T-helper 1 cell treated with Interleukin-12 subunit alpha and Interleukin-12 subunit beta and Interleukin-4 antibody, amounts not matched to agents 30 ng/mL and 1 ng/mL, for 36 hours (primary cell): ENCODE results near the gene TDRD1. TPM values are rescaled to one million over a fixed set of nuclear protein-coding genes. Genes with fewer than 3 reads are reported as not detected.

ENCODE experiments used
- intact Hi-C: fragments of 100-400 bp; cut with micrococcal nuclease; formaldehyde crosslinking; loops from one replicate; pipeline ENCODE4 v1.15.1; 2024
- total RNA-seq: library from RNA; stranded (reverse); gene quantifications from 2 replicates; pipeline ENCODE4 v1.2.3, GENCODE V29; 2022

TDRD1 gene
- total RNA-seq, 1 donor from 2014 or later = 0.10 TPM

DNA sequence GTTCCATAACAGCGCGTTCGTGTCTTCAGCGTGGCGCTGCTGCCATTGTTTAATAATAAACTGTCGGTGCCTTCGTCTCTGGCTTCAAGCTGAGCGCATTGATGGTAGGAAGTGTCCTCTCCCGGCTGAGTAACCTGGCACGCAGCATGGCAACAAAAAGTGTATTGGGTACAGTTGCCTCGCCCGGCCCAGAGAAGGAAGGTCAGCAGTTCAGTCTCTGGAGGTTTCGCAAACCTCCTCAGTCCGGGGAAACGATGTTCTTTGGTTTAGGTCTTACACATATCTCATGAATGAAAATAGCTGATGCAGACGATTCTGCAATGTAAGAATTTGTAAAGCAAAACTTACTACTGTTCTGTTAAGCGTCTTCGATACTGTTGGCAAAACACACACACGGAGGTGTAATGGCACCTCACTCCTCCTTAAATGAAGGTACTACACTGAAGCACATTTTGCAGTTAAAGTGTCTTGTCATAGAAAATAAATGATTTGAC is 4.4 kb upstream of the TDRD1 start:
- intact Hi-C loops = loop anchor here (1.0 to 5.0 kb wide), 12 partner anchors 92 to 1990 kb away; partner anchors contain the start of genes CASP7, DCLRE1A, FHIP2A and NHLRC2

- intact Hi-C loops = loop anchor here (2.0 kb wide), 3 partner anchors 93 to 1991 kb away; no protein-coding TSS in a partner anchor
These were observed 3.5 kb upstream of the TDRD1 start for GRCh38 chr10:114175667-114176066.

DNA sequence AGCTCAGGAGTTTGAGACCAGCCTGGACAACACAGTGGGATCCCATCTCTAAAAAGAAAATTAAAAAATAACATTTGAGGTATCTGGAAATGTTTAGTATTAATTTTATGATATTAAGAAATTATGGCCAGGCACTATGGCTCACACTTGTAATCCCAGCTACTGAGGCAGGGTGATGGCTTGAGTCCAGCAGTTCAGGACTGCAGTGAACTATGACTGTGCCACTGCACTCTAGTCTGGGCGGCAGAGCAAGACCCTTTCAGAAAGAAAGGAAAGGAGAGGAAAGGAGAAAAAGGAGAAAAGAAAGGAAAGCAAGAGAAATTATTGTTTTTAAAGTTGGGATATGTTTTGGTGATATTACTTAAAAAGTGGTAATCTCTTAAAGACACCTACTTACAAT is 2.6 kb upstream of the TDRD1 start:
- intact Hi-C loops = no loop called here

- intact Hi-C loops = no loop called here
These were observed 594 bp downstream of the TDRD1 start for GRCh38 chr10:114179747-114180146.

DNA sequence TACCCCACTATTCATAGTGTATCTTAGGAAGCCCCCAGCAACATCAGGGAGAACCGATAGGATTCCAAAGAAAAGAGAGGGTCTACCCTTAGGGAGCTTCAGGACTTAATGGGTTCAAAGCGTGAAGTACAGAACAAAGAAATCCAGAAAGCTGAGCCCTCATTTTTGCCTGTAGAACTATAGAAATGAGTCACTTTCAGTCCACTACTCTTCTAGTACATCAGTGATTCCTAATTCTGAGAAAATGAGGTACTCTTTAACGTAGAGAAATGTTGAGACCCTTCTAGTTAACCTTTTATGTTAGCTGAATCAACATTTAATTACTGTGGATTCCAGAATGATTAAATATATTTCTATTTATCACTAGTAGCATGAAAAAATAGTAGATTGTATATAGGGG is 1.8 kb downstream of the TDRD1 start:
- intact Hi-C loops = no loop called here

- intact Hi-C loops = no loop called here
These were observed 2.8 kb downstream of the TDRD1 start for GRCh38 chr10:114181971-114182370.

GRCh38 chr10:114183563-114183962 is 4.4 kb downstream of the TDRD1 start:
- intact Hi-C loops = no loop called here

DNA sequence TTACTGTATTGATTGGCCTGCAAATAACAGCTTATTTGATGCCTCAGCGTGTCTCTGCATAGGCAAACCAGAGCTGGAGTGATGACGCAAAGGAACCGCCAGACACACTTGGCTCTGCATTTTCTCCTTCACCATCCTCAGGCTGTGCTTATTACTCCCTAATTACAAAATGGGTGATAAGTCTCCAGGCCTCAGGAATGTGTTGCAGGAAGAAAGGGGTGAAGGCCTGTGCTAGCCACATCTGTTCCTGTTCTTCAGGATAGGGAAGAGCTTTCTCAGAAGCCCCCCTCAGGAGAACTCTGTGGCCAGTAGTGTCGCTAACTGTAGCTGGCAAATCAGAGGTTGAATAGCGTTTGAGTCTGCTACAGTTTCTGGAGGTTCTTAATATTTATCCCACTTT is 5.1 kb downstream of the TDRD1 start:
- intact Hi-C loops = no loop called here

DNA sequence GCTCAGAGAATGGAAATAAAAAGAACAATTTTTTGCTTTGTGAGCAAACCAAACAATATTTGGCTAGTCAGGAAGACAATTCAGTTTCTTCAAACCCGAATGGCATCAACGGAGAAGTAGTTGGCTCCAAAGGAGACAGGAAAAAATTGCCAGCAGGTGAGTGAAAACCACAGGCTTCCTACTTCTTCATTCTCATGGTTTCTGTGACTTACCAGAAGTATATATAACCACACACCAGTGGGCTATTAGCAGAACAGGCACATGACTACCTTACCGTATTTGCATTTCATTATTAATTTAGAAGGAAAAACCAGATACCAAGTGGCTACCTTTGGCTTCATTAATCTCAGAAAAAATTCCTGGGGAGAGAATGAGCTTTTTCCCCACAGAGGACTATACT is 8.8 kb downstream of the TDRD1 start:
- intact Hi-C loops = no loop called here

DNA sequence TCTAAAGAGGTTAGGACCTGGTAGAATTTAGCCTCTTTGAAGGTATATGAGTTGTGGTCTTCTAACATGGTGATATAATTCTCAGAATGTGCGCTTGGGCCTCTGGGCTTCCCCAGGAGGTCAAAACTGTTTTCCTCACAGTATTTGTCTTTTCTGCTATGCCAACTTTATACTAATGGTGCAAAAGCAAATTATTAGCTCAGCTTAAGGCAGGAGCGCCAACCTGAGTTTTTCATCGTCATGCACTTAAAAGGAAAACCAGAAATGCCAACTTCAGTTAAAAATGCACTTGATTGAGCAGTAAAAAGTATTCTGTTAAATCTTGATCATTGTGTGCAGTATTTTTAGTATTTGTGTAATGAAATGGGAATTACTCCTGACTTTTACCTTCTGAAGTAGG is 9.7 kb downstream of the TDRD1 start:
- intact Hi-C loops = no loop called here

GRCh38 chr10:114189700-114190099 is 10.5 kb downstream of the TDRD1 start:
- intact Hi-C loops = no loop called here

GRCh38 chr10:114195079-114195478 is 15.9 kb downstream of the TDRD1 start:
- intact Hi-C loops = no loop called here

GRCh38 chr10:114199239-114199638 is 20.1 kb downstream of the TDRD1 start:
- intact Hi-C loops = no loop called here

- intact Hi-C loops = no loop called here
These were observed 23.7 kb downstream of the TDRD1 start for GRCh38 chr10:114202812-114203211.

DNA sequence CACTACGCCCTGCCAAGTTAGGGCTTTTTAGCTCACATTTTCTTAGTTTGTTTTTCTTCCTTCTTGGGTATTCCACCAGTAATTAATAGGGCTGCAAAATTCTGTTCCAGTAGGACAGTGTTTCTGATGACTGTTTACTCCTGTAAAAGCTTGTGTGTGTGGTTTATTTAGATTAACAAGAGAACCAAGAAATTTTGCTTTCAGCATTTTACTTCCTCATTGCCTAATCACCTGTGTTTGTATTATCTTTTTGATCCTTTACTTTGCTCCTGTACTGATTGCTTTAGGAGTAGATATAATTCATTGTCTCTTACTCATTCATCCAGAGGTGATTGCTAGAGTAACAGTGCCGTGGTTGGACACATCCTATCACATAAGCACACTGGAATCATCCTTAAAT is 27.7 kb downstream of the TDRD1 start:
- intact Hi-C loops = no loop called here

- intact Hi-C loops = no loop called here
These were observed 28.2 kb downstream of the TDRD1 start for GRCh38 chr10:114207349-114207748.

DNA sequence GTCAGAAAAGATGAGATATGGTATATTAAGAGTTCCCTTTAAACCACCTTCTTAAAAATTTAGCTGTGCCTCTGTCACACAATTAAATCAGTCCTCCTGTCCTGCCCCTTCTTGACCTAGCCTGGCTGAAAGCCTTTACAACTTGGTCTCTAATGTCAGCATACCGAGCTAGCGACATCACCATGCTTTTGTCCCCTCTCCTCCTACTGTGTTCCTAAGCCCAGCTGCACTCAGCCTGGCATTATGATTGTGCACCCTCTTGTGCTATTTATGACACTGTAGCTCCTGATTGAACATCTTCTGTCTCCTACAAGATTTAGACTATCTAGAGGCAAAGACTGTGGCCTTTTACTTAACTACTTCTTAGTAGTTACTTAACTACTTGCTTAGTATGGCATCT is 29.2 kb downstream of the TDRD1 start:
- intact Hi-C loops = no loop called here

DNA sequence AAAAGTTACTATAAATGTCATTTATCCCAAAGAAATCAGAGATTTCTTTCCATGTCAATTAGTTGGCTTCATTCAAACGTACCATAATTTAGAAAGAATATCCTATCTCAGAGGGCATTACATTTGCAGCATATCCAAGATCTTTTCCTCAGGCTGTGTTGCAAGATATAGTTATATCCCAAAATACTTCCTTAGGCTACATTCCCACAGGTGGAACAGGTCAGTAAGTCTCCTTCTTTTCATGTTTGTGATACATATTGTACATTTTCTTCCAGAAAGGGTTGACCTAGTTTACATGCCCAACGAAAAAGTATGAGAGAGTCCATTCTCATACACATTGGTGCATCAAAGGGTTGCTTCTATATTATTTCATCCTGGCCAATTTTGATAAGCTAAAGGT is 33.0 kb downstream of the TDRD1 start:
- intact Hi-C loops = no loop called here

DNA sequence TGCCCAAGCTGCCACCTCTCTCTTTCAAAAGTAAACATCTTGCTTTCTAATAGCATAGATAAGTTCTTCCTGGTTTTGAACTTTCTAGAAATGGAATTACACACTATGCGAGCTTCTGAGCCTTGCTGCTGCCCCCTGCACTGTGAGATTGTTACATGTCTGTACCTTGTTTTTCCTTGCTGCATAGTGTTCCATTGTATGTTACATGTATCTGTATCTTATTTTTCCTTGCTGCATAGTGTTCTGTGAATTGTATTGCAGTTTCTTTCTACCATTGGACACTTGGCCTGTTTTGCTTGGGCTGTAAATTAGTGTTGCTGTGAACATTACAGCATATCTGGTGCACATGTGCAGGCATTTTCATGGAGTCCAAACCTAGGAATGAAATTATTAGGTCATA is 35.9 kb downstream of the TDRD1 start:
- intact Hi-C loops = no loop called here

- intact Hi-C loops = no loop called here
These were observed 41.1 kb downstream of the TDRD1 start for GRCh38 chr10:114220281-114220680.

GRCh38 chr10:114221235-114221634 is 42.1 kb downstream of the TDRD1 start:
- intact Hi-C loops = no loop called here

GRCh38 chr10:114223066-114223465 is 43.9 kb downstream of the TDRD1 start:
- intact Hi-C loops = no loop called here

GRCh38 chr10:114228156-114228555 is 49.0 kb downstream of the TDRD1 start:
- intact Hi-C loops = no loop called here

- intact Hi-C loops = no loop called here
These were observed 53.5 kb downstream of the TDRD1 start for GRCh38 chr10:114232561-114233176.
